ENCODE data around the gene GRID2IP.
A peak's percentile ranks its signal among the peaks of the same experiment; 100 is the strongest.

Gene GRID2IP

GRCh38 chr7:6520163-6520981 is 30.9 kb downstream of the GRID2IP start:
- no peak for DNase-seq (ENCODE audit: low spot score)

- peak; percentile 77 for DNase-seq (ENCODE audit: low spot score)
Observed at GRCh38 chr7:6516387-6516983, 34.8 kb downstream of the GRID2IP start.

- no peak for DNase-seq (ENCODE audit: low spot score)
Observed at GRCh38 chr7:6513541-6513940, 37.7 kb downstream of the GRID2IP start.

GRCh38 chr7:6512892-6513291 is 38.4 kb downstream of the GRID2IP start:
- DNase-seq (ENCODE audit: low spot score) = no peak

- no peak for DNase-seq (ENCODE audit: low spot score)
Observed at GRCh38 chr7:6510476-6511133, 40.7 kb downstream of the GRID2IP start.

- no peak for DNase-seq (ENCODE audit: low spot score)
Observed at GRCh38 chr7:6508950-6509349, 42.3 kb downstream of the GRID2IP start.

- no peak for DNase-seq (ENCODE audit: low spot score)
Observed at GRCh38 chr7:6508539-6508938, 42.7 kb downstream of the GRID2IP start.

- DNase-seq (ENCODE audit: low spot score) = no peak
Observed at GRCh38 chr7:6507906-6508305, 43.4 kb downstream of the GRID2IP start.

- no peak for DNase-seq (ENCODE audit: low spot score)
Observed at GRCh38 chr7:6505685-6506559, 45.3 kb downstream of the GRID2IP start.

GRCh38 chr7:6504996-6505395 is 46.3 kb downstream of the GRID2IP start:
- DNase-seq (ENCODE audit: low spot score) = no peak

GRCh38 chr7:6502886-6503285 is 48.4 kb downstream of the GRID2IP start:
- DNase-seq (ENCODE audit: low spot score) = no peak

- DNase-seq (ENCODE audit: low spot score) = no peak
Observed at GRCh38 chr7:6501586-6502564, 49.4 kb downstream of the GRID2IP start.

- no peak for DNase-seq (ENCODE audit: low spot score)
Observed at GRCh38 chr7:6500691-6501090, 50.6 kb downstream of the GRID2IP start.

- no peak for DNase-seq (ENCODE audit: low spot score)
Observed at GRCh38 chr7:6497994-6498393, 53.3 kb downstream of the GRID2IP start.

GRCh38 chr7:6497637-6497905 is 53.7 kb downstream of the GRID2IP start:
- no peak for DNase-seq (ENCODE audit: low spot score)

GRCh38 chr7:6496842-6497636 is 54.2 kb downstream of the GRID2IP start:
- DNase-seq (ENCODE audit: low spot score) = no peak

GRCh38 chr7:6495597-6496262 is 55.5 kb downstream of the GRID2IP start:
- DNase-seq (ENCODE audit: low spot score) = no peak

GRCh38 chr7:6494365-6494764 is 56.9 kb downstream of the GRID2IP start:
- DNase-seq (ENCODE audit: low spot score) = no peak

GRCh38 chr7:6491194-6491593 is 60.1 kb downstream of the GRID2IP start:
- DNase-seq (ENCODE audit: low spot score) = no peak

- DNase-seq (ENCODE audit: low spot score) = no peak
Observed at GRCh38 chr7:6489612-6490011, 61.6 kb downstream of the GRID2IP start.
